HUDEP-2 (cell line): Measurements from ENCODE around the gene NUDT6.
"Not testable (repeated sequence)": the region's sequence is repeated elsewhere in the genome, so short reads cannot be mapped to it uniquely, and the experiment has no call there.

ENCODE experiments used
- DNase-seq, 76 experiments: peaks; one replicate each; lab custom pipeline; 2025; ENCODE audit not compliant: unreplicated experiment in 76 of 76; lab: John Stamatoyannopoulos, UW

The NUDT6 gene

DNA sequence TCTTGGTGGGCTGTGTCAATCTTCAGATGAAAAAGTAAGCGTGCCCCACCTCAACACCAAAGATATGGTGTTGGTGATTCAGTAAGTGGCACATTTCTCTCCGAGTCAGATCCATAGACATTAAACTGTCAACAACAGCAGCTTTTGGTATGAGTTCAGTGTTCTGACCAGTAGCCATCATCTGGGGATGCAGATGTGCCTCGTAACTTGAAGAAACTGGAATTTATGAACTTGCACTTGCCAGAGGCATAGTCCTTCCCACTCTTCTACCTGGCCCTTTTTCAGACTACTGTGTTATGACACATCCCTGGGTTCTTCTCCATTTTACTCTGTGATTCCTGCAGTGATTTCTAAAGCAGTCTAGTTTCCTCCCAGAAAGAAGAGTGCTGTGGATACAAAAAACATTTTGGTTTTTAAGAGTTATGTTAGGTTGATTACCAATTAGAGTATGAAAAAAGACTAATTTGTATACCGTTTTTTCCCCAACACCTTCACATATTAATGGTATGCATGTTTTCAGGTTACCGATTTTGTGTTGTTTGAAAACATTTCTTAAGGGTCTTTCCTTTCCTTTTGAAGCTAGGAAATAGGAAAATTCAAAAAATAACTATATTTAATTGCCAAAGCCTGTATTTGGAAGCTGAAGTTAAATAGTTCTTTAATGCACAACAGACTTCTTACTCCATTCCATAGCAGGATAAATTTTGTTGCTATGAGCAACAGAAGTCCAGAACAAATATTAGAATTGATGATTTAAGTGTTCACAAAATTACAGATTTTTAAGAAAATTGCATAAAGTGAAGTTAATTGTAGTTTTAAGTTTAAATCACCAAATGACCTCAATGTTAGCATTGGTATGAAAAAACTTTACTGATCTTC, 39.3 kb downstream of the NUDT6 start:
- DNase-seq = no peak

DNA sequence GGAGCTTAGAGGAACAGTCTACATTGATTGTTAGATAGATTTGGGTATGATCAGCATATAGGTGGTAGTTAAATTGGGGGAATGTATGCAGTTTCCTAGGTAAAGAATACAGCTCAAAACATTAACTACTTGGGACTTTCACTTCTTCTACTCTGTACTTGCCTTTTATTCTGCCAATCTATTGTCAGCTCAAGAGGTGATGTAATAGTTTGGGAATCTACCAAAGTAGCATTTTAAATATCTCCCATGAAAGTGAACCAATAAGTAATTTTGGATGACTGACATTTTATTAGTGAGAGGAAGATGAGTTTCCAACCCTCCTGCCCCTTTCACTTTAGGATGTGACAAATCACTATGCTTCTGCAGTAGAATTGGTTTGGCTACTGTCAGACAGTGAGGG, 43.4 kb downstream of the NUDT6 start:
- no peak for DNase-seq

DNA sequence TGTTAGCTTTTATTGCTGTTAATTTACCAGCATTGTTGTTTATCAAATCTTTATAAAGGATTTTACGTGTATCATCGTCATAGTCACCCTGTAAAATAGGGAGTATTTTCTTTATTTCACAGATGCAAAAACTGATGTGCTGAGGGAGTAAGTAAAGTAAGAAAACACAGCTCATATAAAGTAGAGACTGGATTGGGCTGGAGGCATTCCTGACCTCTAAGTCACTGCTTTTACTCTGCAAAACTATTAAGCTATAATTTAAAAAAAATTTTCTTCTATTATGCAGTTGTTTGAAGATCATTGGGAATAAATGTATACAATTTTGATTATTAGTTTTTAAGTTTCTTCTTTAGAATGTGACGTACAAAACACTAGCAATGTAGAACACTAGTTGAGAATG, 45.9 kb downstream of the NUDT6 start:
- no peak for DNase-seq

DNA sequence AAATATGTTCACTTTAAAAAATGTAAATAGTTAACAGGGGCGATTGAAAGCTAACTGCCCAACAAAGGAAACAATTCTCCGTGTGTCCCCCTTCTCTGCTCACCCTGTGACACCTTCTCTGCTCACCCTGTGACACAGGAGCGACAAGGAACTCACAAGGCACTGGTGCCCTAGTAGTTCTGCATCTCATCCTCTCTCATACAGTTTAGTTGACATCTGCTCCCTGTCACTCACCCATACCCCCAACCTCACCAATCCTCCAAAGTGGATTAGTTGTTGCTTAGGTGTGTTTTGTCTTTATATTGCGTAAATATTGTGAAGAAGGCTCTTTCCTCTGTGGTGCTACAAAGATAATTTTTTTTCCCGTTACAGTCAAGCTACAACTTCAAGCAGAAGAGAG, 46.4 kb downstream of the NUDT6 start:
- DNase-seq = no peak

DNA sequence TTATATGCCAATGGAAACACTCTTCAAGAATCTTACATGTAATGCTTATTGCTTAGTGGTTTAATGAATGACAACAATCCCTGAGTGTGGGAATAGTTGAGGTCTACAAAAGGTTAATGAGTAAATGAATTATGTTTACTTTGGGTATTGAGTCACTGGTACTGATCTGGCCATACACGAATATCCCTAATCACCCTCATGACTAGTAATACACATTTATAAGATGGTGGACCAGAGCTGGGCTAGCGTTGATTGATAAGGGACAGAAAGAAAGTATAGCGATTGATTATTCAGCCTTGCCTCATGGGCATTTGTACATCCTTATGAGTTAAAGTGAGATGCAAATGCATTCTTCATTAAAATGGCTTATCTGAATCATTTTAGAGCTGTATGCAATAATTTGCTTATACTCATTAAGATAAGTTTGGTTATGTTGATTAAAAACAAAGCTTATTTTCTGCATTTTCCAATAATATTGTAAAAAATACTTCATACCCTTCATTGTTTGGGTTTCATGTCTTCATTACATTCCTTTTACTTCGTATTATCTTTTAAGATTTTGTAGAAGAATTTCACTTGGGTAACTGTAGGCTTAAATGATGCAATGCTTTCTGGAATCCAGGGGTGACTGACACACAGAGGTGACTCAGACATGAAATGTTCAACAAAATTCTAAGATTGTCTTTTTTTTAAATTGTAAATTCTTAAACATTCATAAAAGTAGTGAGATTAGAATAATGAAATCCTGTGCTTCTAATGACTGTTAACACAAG, 48.4 kb downstream of the NUDT6 start:
- DNase-seq = no peak

DNA sequence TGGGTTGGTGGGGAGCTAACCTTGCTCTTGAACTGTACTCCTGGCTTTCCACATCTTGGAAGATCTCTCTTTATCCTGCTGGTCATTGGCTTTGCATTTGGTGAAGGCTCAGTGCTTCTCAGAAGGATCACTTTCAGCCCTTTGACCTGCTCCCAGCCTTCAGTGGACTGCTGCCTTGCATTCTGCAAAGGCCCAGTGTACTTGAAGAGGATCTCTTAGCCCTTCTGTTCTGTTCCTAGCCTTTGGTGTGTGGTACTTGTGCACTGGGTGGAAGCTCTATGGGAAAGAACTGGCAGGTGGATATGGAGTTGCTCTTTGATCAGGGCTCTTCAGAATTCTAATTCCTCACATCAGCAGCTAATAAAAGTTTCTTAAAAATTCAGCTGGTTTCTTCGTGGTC, 49.3 kb downstream of the NUDT6 start:
- no peak for DNase-seq

DNA sequence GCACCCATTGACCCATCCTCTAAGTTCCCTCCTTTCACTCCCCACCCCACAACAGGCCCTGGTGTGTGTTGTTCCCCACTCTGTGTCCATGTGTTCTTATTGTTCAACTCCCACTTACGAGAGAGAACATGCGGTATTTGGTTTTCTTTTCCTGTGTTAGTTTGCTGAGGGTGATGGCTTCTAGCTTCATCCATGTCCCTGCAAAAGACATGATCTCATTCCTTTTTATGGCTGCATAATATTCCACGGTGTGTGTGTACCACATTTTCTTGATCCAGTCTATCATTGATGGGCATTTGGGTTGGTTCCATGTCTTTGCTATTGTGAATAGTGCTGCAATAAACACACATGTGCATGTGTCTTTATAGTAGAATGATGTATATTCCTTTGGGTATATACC, 54.2 kb downstream of the NUDT6 start:
- DNase-seq = not testable (repeated sequence)

DNA sequence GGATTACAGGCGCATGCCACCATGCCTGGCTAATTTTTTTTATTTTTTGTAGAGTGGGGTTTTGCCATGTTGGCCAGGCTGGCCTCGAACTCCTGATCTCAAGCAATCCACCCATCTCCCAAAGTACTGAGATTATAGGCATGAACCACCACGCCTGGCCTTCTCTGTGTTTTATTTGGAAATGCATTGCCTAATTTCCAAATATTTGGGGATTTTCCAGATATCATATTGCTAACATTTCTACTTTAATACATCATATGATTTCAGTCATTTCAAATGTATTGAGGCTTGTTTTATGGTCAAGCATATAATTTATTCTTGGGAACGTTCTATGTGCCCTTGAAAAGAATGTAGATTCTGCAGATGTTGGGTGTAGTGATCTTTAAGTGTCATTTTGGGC, 57.0 kb downstream of the NUDT6 start:
- no peak for DNase-seq

DNA sequence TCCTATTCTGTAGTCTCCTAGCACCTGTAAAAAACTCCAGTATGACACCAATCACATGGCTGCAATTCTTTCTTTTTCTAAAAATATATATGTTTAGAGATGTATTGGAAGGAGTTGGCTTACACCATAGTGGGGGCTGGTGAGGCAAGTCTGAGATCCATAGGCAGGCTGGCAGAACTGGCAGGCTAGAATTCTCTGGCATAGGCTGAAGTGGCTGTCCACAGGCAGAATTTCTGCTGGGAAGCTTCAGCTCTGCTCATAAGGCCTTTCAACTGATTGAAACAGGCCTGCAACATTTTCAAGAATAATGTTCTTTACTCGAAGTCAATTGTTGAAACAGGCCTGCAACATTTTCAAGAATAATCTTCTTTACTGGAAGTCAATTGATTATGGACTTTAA, 58.8 kb downstream of the NUDT6 start:
- DNase-seq = no peak

DNA sequence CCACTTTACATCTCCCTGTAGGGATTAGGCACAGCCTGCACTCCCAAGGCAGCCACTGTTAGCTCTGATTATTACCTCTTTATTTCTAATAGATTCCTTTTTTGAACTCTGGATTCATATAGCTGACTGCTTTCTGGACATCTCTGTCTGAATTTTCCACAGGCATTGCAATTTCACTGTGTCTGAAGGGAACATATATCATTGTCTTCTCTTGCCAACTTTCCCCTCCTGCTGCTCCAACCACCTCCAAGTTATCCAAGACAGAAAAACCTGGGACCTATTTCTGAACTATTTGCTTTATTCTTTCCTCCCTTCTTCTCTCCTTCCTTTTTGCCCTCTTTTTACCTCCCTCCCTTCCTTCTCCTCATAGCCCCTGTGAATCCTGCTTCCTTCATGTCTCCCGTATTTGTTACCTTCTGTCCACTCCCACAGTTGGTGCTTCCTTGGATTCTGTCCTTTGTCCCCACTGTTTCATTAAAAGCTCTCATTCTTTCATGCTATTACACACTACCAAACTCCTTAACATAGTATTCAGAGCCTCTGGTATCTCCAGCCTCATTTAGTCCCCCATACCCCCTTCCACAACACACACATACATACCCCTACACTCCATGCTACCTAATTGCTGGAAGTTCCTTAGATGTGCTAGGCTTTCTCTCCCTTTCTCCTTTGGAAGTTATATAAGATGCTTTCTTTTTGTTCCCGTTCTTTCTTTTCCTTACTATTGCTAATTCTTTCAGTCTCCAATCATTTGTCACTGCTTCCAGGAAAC, 61.0 kb downstream of the NUDT6 start:
- no peak for DNase-seq

DNA sequence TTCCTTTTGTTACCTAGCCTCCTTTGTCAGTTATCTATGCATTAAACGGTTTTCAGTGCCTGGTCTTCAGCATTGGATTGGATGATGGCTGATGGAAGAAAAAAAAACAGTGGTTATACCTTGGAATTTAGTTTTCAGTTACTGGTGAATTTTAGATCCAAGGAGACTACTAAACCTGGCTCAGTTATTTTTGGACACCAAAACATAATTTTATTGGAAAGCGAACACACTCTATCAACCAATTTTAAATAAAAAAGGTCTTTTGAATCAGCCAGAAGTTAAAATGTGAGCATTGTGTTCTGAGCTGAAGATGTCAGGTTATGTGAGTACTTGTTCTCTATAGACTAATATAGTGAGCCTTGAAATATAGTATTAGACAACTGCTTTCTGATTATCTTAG, 63.7 kb downstream of the NUDT6 start:
- no peak for DNase-seq

DNA sequence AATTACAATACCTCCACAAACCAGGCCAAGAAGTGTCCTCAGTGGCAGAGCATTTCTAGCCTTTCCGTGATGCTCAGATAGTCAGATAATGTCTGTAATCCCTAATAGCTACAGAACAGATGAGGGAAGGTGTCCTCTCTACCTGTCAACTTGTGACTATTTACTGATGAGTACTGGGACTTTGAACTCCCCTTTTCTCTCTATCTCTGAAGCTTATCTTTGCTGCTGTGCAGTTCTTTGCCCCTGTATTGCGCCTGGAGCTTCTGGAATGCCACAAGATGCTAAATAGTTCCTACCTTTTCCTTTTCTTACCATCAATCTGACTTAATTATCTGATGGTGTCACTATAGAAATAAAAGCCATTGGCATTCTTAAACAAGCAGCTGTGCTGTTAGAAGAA, 65.2 kb downstream of the NUDT6 start:
- no peak for DNase-seq

DNA sequence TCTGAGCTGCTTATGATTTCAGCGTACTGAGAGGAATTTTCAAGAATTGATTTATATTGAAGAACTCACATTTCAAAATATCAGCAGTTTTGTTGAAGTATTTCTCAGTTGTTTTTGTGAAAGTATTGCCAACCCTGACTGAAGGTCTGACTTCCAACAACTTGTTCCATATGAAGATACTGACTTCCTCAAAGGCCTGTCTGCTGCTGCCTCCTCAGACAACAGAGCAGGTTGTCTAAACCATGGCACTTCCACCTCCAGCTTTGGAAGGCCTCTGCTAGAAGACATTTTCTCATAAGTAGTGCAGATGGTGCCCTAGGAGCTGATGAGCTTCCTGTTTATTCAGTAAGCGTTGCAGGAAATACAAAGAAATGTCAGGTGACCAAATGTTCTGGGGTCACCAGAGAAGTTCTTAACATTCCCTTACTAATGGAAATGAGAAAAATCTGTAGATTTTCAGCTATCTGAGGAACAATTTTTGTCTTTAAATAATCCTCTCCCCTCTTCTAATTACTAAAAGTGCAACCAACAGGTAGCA, 67.0 kb downstream of the NUDT6 start:
- no peak for DNase-seq

DNA sequence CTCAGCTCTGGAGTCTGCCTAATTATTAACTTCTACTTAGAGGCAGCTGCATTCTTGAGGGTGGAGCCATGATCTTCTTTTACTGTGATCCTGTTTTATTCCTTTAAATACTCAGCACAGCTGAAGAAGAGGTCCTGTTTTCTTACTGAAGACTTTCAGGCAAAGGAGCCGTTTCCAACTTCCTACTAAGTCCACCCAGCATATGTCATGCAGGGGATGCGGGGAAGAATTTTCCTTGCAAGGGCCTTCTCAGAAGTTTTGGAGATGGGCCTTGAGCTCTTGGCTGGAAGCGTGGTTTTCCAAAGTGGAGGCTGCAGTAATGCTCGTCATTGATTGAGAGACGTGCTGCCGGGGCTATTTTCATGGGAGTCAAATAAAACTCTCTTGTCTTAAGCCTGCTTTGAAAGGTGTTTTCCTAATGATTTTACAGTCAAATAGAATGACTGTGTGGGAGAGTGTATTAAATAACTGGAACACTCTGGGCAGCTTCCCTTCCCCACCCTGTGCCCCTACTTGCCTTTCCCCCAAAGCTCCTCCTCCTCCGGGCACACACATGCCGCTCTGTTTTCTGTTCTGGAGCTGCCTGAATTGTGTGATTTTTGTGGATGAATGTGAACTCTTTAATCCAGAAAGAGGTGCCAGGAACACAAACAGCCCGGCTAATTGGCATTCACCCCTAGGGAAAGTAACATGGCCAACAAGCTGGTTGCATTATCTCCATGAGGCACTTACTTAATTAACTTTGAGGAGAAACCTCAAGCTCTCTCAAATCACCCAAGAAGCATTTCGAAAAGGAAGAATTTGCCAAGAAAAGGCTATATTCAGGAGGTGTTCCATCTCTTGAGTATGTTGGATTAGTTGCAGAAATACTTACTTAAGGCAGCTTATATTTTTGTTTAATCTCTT, 67.7 kb downstream of the NUDT6 start:
- DNase-seq = no peak

DNA sequence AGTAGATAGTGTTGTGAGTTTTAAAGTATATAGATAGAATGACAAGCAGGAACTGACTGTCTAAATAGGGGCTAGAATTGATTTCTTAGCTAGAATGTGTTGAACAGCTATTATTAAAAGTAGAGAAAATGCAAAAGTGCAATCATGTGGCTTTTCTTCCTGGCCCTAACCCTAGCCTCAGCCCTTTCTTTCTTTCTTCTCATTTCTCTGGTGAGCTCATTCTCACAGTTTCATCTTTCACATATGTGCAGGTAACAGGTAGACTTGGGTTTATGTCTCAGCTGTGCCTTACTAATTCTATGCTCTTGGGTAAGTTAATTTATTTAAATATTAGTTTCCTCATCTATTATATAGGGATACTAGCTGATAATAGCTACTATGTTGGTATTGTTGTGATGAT, 70.8 kb downstream of the NUDT6 start:
- DNase-seq = no peak

DNA sequence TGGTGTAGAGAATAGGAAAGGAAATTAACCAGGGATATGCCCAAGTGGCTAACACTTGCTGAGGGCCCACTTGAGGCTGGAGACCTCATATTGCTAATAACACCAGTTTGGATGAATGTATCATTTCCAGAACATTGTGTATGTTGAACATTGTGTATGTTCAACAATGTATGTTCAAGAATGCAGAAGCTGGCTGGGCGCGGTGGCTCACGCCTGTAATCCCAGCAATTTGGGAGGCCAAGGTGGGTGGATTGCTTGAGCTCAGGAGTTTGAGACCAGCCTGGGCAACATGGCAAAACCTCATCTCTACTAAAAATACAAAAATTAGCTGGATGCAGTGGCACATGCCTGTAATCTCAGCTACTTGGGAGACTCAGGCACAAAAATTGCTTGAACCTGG, 72.6 kb downstream of the NUDT6 start:
- not testable (repeated sequence) for DNase-seq

DNA sequence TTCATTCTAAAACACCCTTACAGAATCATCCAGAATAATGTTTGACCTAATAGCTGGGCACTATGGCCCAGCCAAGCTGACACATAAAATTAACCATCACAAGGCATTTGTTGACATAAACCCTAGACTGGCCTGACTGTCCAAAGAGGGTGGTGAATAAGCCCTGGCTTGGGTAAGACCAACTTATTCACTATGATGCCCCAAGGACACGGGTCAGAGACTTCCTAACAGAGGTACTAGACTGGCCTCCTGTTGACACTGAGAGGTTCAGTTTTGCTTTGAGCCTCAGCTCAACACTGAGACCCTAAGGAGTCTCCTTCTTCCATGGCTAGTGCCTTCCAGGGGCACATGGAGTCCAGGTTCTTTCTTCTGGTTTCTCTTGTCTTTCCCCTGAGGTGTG, 74.5 kb downstream of the NUDT6 start:
- DNase-seq = no peak

DNA sequence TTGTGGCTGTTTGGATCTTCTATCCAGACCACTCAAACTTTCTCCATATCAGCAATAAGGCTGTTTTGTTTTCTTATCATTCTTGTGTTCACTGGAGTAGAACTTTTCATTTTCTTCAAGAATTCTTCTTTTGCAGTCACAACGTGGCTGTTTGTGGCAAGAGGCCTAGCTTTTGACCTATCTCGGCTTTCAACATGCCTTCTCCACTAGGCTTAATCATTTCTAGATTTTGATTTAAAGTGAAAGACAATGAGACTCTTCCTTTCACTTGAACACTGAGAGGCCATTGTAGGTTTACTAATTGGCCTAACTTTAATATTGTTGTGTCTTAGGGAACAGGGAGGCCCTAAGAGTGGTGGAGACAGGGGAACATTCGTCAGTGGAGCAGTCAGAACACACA, 76.6 kb downstream of the NUDT6 start:
- no peak for DNase-seq

DNA sequence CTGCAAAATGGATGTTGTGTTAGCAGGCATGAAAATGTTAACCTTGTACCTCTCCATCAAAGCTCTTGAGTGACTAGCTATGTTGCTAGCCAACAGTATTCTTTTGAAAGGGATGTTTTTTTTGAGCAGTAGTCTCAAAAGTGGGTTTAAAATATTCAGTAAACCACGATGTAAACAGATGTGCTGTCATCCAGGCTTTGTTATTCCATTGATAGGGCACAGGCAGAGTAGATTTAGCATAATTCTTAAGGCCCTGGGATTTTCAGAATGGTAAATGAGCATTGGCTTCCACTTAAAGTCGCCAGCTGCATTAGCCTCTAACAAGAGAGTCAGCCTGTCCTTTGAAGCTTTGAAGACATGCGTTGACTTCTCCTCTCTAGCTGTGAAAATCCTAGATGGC, 77.3 kb downstream of the NUDT6 start:
- DNase-seq = no peak

DNA sequence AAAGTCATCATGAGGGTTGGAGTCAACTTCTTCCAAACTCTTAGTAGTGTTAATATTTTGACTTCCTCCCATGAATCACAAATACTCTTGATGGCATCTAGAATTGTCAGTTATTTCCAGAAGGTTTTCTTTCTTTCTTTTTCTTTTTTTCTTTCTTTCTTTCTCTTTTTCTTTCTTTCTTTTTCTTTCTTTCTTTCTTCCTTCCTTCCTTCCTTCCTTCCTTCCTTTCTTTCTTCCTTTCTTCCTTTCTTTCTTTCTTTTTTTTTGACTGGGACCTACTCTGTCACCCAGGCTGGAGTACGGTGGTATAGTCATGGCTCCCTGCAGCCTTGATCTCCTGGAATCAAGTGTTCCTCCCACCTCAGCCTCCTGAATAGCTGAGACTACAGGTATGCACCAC, 78.0 kb downstream of the NUDT6 start:
- not testable (repeated sequence) for DNase-seq
